Hepatocyte (in vitro differentiated cells): Measurements from ENCODE around the gene TMEM114.

ENCODE experiments used
- CTCF ChIP-seq: fragments of 200-600 bp; sonication (generic); IDR thresholded peaks from 2 replicates; pipeline ENCODE4 v1.5.1; 2016; ENCODE audit warnings: antibody characterized with exemption, mild to moderate bottlenecking; ENCODE audit not compliant: poor library complexity
- EZH2phosphoT487 ChIP-seq: fragments of 200-600 bp; sonication (generic); IDR thresholded peaks from one replicate; pipeline ENCODE4 v1.6.1; 2018; ENCODE audit warnings: antibody characterized with exemption, mild to moderate bottlenecking, low read depth, moderate library complexity; ENCODE audit not compliant: unreplicated experiment, severe bottlenecking

DNA sequence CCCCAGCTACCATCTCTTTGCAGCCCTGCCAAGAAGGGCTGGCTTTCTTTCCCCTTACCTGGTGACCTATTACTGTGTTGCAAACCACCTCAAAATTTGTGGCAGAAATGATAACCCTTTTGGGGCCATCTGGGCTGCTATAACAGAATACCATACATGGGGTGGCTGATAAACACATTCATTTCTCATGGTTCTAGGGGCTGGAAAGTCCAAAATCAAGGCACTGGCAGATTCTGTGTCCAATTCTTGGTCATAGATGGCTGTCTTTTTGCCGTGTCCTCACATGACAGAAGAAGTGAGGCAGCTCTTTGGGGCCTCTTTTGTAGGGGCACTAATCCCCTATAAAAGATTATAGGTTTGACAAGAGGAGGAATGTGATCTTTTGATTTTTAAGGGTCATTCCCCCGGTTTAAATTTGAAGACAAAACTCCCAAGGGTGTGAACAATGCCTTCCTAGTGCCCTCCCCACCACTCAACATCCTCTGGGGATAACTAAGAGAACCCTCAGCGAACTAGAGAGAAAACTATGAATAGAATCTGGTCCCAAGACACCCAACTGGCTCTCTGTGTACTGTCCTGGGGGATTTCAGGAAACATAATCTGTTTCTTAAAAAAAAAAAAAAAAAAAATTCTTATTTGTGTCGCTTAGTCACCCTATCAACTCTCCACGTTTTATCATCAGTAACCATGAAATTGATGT, 29.5 kb upstream of the TMEM114 start:
- TF ChIP-seq CTCF (no peak), EZH2phosphoT487 (no peak)
